KMS-11 (cell line): ENCODE measurements around the gene RPL7A.

ENCODE experiments used
- H2AFZ ChIP-seq: fragments of 200-600 bp; sonication (generic); 2 replicates; pipeline ENCODE4 v1.6.1; 2016; ENCODE audit warnings: antibody characterized with exemption, mixed run types, low read depth
- H3K27ac ChIP-seq: fragments of 200-600 bp; sonication (generic); 2 replicates; pipeline ENCODE4 v1.6.1; 2016; ENCODE audit warnings: mild to moderate bottlenecking, mixed run types
- H3K27me3 ChIP-seq: fragments of 200-600 bp; sonication (generic); 2 replicates; pipeline ENCODE4 v1.6.1; 2017; ENCODE audit warnings: mild to moderate bottlenecking, low read depth, mixed run types, moderate library complexity; ENCODE audit not compliant: insufficient read depth
- H3K36me3 ChIP-seq: fragments of 200-600 bp; sonication (generic); 2 replicates; pipeline ENCODE4 v1.6.1; 2017; ENCODE audit warnings: mild to moderate bottlenecking, mixed run types; ENCODE audit not compliant: insufficient read depth
- H3K4me1 ChIP-seq: fragments of 200-600 bp; sonication (generic); 2 replicates; pipeline ENCODE4 v1.6.1; 2016; ENCODE audit warnings: mild to moderate bottlenecking, low read depth, mixed run types; ENCODE audit not compliant: poor library complexity, severe bottlenecking
- H3K4me2 ChIP-seq: fragments of 200-600 bp; sonication (generic); 2 replicates; pipeline ENCODE4 v1.7.0; 2016; ENCODE audit warnings: mild to moderate bottlenecking, mixed run types
- H3K4me3 ChIP-seq: fragments of 200-600 bp; sonication (generic); IDR thresholded peaks from 2 replicates; pipeline ENCODE4 v1.6.1; 2017; ENCODE audit warnings: low read depth, low read length, mixed read lengths; ENCODE audit not compliant: insufficient read depth
- H3K79me2 ChIP-seq: fragments of 200-600 bp; sonication (generic); 2 replicates; pipeline ENCODE4 v1.6.1; 2016; ENCODE audit warnings: low read depth, mixed run types; ENCODE audit not compliant: insufficient read depth
- H3K9ac ChIP-seq: fragments of 200-600 bp; sonication (generic); 2 replicates; pipeline ENCODE4 v1.6.1; 2016; ENCODE audit warnings: mild to moderate bottlenecking, mixed run types
- H4K20me1 ChIP-seq: fragments of 200-600 bp; sonication (generic); 2 replicates; pipeline ENCODE4 v1.6.1; 2016; ENCODE audit warnings: mild to moderate bottlenecking, mixed run types; ENCODE audit not compliant: insufficient read depth
- CTCF ChIP-seq: fragments of 200-600 bp; sonication (generic); conservative IDR thresholded peaks from 2 replicates; pipeline ENCODE4 v1.6.1; 2017; ENCODE audit warnings: low read depth, mild to moderate bottlenecking, antibody characterized with exemption, low read length, moderate library complexity, mixed read lengths

Gene RPL7A

DNA sequence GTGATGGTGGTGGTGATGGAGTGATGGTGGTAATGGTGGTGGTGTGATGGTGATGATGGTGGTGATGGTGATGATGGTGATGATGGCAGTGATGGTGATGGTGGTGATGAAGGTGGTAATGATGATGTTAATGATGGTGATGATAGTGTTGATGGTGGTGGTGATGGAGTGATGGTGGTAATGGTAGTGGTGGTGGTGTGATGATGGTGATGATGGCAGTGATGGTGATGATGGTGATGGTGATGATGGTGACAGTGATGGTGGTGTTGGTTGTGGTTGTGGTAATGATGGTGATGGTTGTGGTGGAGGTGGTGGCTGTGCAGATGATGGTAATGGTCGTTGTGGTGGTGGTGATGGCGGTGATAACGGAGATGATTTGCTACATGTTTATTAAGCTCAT, 35.4 kb downstream of the RPL7A start:
- Histone ChIP-seq H3K4me3 (no peak overlapping the region), H2AFZ (no peak overlapping the region), H4K20me1 (no peaks in the 10 kb centered on the region), H3K9ac (no peak overlapping the region), H3K4me2 (no peak overlapping the region), H3K4me1 (no peaks in the 10 kb centered on the region), H3K79me2 (no peaks in the 10 kb centered on the region), H3K36me3 (no peaks in the 10 kb centered on the region), H3K27me3 (peaks cover 12% of the 10 kb centered on the region; the same call in 1 of the 2 replicates), H3K27ac (no peak overlapping the region)
- TF ChIP-seq CTCF: no peak

GRCh38 chr9:133384736-133385321, 36.8 kb downstream of the RPL7A start:
- no peak overlapping the region for H3K9ac ChIP-seq
- H3K4me2 ChIP-seq: no peak overlapping the region
- no peak for TF ChIP-seq CTCF
- H3K27me3 ChIP-seq: peaks cover 26% of the 10 kb centered on the region
- no peaks in the 10 kb centered on the region for H3K36me3 ChIP-seq
- no peak overlapping the region for H2AFZ ChIP-seq
- no peak overlapping the region for H3K4me3 ChIP-seq
- no peak overlapping the region for H3K27ac ChIP-seq
- no peaks in the 10 kb centered on the region for H3K4me1 ChIP-seq
- no peaks in the 10 kb centered on the region for H3K79me2 ChIP-seq
- no peaks in the 10 kb centered on the region for H4K20me1 ChIP-seq

- Histone ChIP-seq H2AFZ (no peak overlapping the region), H3K4me2 (no peak overlapping the region), H3K4me1 (no peaks in the 10 kb centered on the region), H3K79me2 (no peaks in the 10 kb centered on the region), H3K36me3 (no peaks in the 10 kb centered on the region), H3K4me3 (no peak overlapping the region), H3K27ac (no peak overlapping the region), H4K20me1 (no peaks in the 10 kb centered on the region), H3K27me3 (peaks cover 32% of the 10 kb centered on the region), H3K9ac (no peak overlapping the region)
- no peak for TF ChIP-seq CTCF
These were observed 37.4 kb downstream of the RPL7A start for GRCh38 chr9:133385452-133385851.

GRCh38 chr9:133386338-133386737, 38.3 kb downstream of the RPL7A start:
- Histone ChIP-seq H3K9ac (no peak overlapping the region), H4K20me1 (no peaks in the 10 kb centered on the region), H3K4me3 (no peak overlapping the region), H3K27me3 (peaks cover 32% of the 10 kb centered on the region), H3K79me2 (no peaks in the 10 kb centered on the region), H3K27ac (no peak overlapping the region), H3K4me2 (no peak overlapping the region), H3K4me1 (no peaks in the 10 kb centered on the region), H2AFZ (no peak overlapping the region), H3K36me3 (no peaks in the 10 kb centered on the region)
- no peak for TF ChIP-seq CTCF
